Inflammatory macrophage treated with lipopolysaccharide for 1 hour (primary cell): ENCODE measurements around the gene GATB.

Experiments
- DNase-seq, 2 donors: peaks; one replicate each; pipeline ENCODE4 v3.0.0-alpha.2; 2020 to 2022

GATB gene

GRCh38 chr4:151694961-151695720 is 65.7 kb downstream of the GATB start:
- DNase-seq = no peak

- DNase-seq = no peak
Measured at GRCh38 chr4:151692821-151693673, 67.8 kb downstream of the GATB start.

GRCh38 chr4:151692443-151692782 is 68.4 kb downstream of the GATB start:
- no peak for DNase-seq

GRCh38 chr4:151691639-151692442 is 69.0 kb downstream of the GATB start:
- DNase-seq = no peak

GRCh38 chr4:151690876-151691275 is 69.9 kb downstream of the GATB start:
- no peak for DNase-seq

- DNase-seq = no peak
Measured at GRCh38 chr4:151690164-151690870, 70.5 kb downstream of the GATB start.

GRCh38 chr4:151689211-151689991 is 71.4 kb downstream of the GATB start:
- DNase-seq = no peak

GRCh38 chr4:151688785-151689043 is 72.1 kb downstream of the GATB start:
- DNase-seq = no peak

- no peak for DNase-seq
Measured at GRCh38 chr4:151688003-151688784, 72.6 kb downstream of the GATB start.

- no peak for DNase-seq
Measured at GRCh38 chr4:151687021-151687640, 73.7 kb downstream of the GATB start.

GRCh38 chr4:151685303-151685702 is 75.5 kb downstream of the GATB start:
- DNase-seq = no peak

- DNase-seq = no peak
Measured at GRCh38 chr4:151681085-151681484, 79.7 kb downstream of the GATB start.

- DNase-seq = no peak
Measured at GRCh38 chr4:151679231-151679630, 81.6 kb downstream of the GATB start.

- DNase-seq = no peak
Measured at GRCh38 chr4:151678048-151678872, 82.5 kb downstream of the GATB start.

GRCh38 chr4:151677193-151677592 is 83.6 kb downstream of the GATB start:
- no peak for DNase-seq

GRCh38 chr4:151676301-151676700 is 84.5 kb downstream of the GATB start:
- no peak for DNase-seq

GRCh38 chr4:151675411-151675971 is 85.3 kb downstream of the GATB start:
- no peak for DNase-seq

GRCh38 chr4:151674804-151675391 is 85.9 kb downstream of the GATB start:
- no peak for DNase-seq

- DNase-seq = no peak
Measured at GRCh38 chr4:151673908-151674520, 86.8 kb downstream of the GATB start.
